COLO668 (cell line): ENCODE data around the gene VMAC.
"Not testable (repeated sequence)": the region's sequence is repeated elsewhere in the genome, so short reads cannot be mapped to it uniquely, and the experiment has no call there.

ENCODE experiments used
- DNase-seq: peaks from one replicate; lab custom pipeline; 2025; ENCODE audit not compliant: unreplicated experiment; lab: John Stamatoyannopoulos, UW

VMAC gene, protein sequence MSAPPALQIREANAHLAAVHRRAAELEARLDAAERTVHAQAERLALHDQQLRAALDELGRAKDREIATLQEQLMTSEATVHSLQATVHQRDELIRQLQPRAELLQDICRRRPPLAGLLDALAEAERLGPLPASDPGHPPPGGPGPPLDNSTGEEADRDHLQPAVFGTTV

DNA sequence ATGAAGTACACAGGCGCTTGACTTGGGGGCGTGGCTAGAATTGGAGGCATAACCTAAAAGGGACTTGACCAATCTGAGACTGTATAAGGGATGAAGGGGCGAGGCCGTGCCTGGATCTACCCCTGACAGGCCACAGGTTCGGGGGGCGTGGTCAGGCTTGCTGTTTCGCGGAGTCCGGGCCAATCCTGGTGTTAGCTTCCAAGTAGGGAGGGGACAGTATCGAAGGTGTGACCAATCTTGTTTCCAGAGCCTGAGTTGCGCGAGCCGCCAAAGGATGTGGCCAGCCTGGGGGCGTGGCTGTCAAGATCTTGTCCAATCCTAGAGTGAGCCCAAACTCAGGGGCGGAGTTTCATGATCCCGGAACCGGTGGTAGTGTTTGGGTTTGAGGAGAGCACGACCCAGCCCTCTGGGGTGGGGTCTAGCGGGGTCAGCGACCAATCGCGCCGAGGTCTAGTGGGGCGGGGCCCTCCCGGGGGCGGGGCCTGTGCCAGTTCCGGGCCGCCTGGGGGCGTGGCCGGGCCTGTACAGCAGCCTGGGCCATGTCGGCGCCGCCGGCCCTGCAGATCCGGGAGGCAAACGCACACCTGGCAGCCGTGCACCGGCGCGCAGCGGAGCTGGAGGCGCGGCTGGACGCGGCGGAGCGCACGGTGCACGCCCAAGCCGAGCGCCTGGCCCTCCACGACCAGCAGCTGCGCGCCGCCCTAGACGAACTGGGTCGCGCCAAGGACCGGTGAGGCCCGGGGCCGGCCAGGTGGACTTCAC is at the start of gene VMAC:
TSS of gene VMAC (plus strand) at position 521 of the 762 bp plus-strand sequence. CDS start at position 540, 19 bp downstream.
- DNase-seq, result peak; percentile 100

DNA sequence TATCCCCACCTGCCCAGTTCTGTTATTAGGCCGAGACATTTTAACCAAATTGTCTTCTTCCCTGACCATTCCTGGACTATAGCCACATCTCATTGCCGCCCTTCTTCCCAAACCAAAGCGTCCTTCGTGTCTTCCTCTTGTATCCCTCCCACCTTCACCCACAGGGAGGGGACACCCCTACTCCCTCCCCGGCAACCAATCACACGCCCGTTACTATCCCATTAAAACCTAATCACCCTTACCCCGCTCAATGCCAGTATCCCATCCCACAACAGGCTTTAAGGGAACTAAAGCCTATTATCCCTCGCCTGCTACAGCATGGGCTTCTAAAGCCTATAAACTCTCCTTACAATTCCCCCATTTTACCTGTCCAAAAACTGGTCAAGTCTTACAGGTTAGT is 49.5 kb upstream of the VMAC start:
- DNase-seq, result not testable (repeated sequence)

DNA sequence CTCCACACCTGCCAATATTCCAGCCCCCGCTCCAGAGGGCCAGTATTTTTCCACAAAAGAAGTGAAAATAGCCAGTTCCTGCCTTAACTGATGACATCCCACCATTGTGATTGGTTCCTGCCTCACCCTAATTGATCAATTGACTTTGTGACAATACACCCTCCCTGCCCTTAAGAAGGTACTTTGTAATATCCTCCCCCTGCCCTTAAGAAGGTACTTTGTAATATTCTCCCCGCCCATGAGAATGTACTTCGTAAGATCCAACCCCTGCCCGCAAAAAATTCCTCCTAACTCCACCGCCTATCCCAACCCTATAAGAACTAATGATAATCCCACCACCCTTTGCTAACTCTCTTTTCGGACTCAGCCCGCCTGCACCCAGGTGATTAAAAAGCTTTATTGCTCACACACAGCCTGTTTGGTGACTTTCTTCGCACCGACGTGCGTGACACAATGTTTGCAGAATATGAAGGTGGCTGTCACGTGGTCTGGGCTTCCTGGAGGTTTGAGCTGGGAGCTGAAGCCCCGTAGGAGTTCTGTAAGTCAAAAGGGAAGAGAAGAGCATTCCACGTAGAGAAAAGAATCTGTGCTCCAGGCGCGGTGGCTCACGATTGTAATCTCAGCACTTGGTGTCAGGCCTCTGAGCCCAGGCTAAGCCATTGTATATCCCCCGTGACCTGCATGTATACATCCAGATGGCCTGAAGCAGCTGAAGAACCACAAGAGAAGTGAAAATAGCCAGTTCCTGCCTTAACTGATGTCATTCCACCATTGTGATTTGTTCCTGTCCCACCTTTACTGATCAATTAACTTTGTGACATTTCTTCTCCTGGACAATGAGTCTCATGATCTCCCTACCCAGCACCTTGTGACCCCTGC is 47.2 kb upstream of the VMAC start:
- DNase-seq, result no peak

GRCh38 chr19:5863030-5863665 is 41.5 kb upstream of the VMAC start:
- no peak for DNase-seq

GRCh38 chr19:5864013-5864720 is 40.5 kb upstream of the VMAC start:
- no peak for DNase-seq

DNA sequence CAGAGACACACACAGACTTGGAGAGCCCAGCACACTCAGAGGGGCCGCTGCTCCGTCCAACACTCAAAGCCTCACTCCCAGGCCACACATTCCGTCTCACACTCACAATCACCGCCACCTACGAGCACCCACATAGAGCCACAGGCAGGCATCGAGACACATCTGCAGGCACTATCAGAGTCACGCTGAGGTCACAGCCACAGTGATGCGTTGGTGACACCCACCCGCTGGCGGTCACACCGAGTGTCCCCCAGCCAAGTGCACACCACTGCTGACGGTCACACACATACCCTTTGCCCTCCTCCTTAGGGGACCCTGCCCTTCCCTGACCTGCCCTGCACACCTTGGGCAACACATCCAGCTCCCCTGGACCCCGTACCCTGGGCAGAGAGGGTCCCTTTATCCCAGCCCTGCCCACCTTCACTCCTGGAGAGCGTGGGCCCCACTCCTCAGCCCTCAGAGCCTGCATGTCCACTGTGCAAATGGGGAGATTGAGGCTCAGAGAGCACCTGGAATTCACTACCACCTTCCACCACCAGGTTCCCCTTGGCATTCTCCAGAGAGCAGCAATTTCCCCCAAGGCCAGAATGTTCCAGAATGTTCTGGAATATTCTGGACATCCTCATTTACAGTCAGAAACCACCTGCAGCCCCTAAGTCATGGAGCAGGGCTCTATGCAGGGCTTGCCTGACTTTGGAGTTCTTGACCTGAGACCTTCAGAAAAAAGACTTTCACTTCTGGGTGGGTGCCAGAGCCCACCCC is 39.8 kb upstream of the VMAC start:
- no peak for DNase-seq

DNA sequence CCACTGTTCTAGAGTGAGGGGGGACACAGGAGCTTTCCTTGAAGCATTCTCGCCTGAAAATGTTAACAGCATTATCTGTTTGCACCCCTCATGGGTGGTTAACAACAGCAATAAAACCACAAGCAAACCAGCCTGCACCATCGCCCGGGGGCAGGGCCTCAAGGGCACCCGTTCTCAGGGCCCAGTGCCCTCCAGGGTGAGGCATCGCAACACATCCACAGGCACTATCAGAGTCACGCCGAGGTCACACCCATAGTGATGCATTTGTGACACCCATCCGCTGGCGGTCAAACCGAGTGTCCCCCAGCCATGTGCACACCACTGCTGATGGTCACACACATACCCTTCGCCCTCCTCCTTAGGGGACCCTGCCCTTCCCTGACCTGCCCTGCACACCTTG is 38.9 kb upstream of the VMAC start:
- DNase-seq, result no peak

- no peak for DNase-seq
These were observed 37.2 kb upstream of the VMAC start for GRCh38 chr19:5867201-5868136.

DNA sequence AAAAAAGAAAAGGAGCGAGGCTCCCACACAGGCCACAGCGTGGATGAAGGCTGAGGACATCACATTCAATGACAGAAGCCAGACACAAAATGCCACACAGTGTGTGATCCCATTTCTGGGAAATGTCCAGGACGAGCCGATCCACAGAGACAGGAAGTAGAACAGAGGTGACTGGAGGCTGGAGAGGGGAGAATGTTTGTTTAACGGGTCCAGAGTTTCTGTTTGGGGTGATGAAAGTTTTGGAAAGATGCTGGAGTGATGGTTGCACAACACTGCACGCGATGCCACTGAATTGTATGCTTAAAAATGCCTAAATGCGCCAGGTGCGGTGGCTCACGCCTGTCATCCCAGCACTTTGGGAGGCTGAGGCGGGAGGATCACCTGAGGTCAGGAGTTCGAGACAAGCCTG is 33.7 kb upstream of the VMAC start:
- DNase-seq, result no peak

- no peak for DNase-seq
These were observed 31.0 kb upstream of the VMAC start for GRCh38 chr19:5873617-5874199.

- DNase-seq, result not testable (repeated sequence)
These were observed 30.2 kb upstream of the VMAC start for GRCh38 chr19:5874496-5874895.

GRCh38 chr19:5877427-5877826 is 27.2 kb upstream of the VMAC start:
- no peak for DNase-seq

- DNase-seq, result no peak
These were observed 26.8 kb upstream of the VMAC start for GRCh38 chr19:5877882-5878281.

DNA sequence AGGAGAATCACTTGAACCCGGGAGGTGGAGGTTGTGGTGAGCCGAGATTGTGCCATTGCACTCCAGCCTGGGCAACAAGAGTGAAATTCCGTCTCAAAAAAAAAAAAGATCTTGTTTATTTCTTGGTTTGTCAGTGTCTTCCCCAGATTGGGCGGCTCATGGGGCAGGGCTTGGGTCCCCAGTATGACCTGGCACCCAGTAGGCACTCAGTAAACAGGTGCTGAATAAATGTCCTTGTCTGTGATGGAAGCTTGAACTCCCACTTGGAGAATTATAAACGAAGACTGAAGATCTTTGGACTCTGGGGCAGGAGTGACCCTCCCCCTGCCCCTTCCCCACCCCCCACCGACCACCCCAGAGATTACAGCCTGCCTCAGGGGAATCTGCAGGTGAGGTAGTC is 24.5 kb upstream of the VMAC start:
- no peak for DNase-seq

DNA sequence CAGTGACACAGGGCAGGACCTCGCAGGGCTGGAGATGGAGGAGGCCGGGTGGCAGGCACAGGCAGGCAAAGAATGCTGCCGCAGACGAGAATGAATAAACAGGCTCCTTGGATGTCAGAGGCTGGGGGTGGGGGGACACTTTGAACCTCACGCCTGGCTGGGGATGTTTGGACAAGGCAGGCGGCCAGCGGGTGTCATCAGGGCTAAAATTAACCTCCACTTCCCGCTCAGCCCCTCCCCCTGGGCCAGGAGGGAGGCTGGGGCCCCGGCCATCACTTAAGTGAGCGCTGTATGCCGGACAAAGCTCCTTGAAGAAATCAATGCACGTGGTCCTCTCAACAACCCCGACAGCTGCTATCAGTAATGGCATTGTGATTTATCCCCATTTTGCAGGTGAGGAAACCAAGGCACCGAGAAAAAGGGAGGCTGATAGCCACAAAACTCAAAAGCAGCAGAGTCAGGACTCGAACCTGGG is 24.0 kb upstream of the VMAC start:
- peak; percentile 67 for DNase-seq

- DNase-seq, result peak; percentile 66
These were observed 23.0 kb upstream of the VMAC start for GRCh38 chr19:5881543-5882299.

DNA sequence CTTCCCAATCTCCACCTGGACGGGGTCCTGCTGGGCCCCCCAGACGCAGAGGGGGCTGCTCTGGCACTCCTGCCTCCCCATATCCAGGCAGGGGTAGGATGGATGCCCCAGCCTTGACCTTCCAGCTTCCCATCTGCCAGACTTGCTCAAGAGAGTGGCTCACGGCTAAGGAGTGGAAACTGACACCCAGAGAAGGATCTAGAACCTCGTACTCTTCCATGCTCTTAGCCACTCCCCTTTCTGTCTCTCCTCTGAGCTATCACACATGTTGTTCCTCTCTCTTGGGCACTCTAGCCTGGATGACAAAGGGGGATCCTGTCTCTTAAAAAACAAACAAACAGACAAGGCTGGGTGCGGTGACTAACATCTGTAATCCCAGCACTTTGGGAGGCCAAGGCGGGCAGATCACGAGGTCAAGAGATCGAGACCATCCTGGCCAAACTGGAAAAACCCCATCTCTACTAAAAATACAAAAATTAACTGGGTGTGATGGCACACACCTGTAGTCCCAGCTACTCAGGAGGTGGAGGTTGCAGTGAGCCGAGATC is 22.2 kb upstream of the VMAC start:
- DNase-seq, result no peak
